ENCODE measurements around the gene NAT14. TPM values are rescaled to one million over a fixed set of nuclear protein-coding genes. Genes with fewer than 3 reads are reported as not detected.
"Not testable (repeated sequence)": the region's sequence is repeated elsewhere in the genome, so short reads cannot be mapped to it uniquely, and the experiment has no call there.

NAT14 gene
- total RNA-seq, 4 donors from 2014 or later = 0.40 to 2.5 (median 1.1) TPM

- no peak overlapping the region for H3K27ac ChIP-seq
- intact Hi-C loops (cut with DNase I; ENCODE audit: low total_unique reads) = no loop called here
- no peaks in the 10 kb centered on the region for H3K9me3 ChIP-seq
- no peaks in the 10 kb centered on the region for H3K27me3 ChIP-seq
- peaks cover 3 to 8% of the 10 kb centered on the region in 2 donors for H3K4me1 ChIP-seq
- ATAC-seq = no peak
- TF ChIP-seq POLR2A (IDR thresholded peaks at IDR 0.05) (no peak), CTCF (IDR thresholded peaks at IDR 0.05 in 4 of 5, conservative IDR thresholded peaks at IDR 0.05 in 1 of 5) (no peak)
- H3K4me3 ChIP-seq = no peak overlapping the region
- no peaks in the 10 kb centered on the region for H3K36me3 ChIP-seq
- no peak for DNase-seq
- in situ Hi-C loops (cut with MboI; ENCODE audit: low sequenced_read_pairs in 4 of 4) = no loop called here
These were observed 46.0 kb downstream of the NAT14 start for GRCh38 chr19:55530996-55531395.

GRCh38 chr19:55534280-55534679 is 49.3 kb downstream of the NAT14 start:
- H3K27ac ChIP-seq; intact Hi-C loops (cut with DNase I; ENCODE audit: low total_unique reads); in situ Hi-C loops (cut with MboI; ENCODE audit: low sequenced_read_pairs in 4 of 4); H3K4me1 ChIP-seq; ATAC-seq; DNase-seq; H3K36me3 ChIP-seq; H3K27me3 ChIP-seq; H3K9me3 ChIP-seq; H3K4me3 ChIP-seq: not testable (repeated sequence)

GRCh38 chr19:55535173-55535964 is 50.4 kb downstream of the NAT14 start:
- Histone ChIP-seq H3K4me1 (peaks cover 0 to 4% of the 10 kb centered on the region in 2 donors), H3K36me3 (no peaks in the 10 kb centered on the region), H3K27me3 (no peaks in the 10 kb centered on the region), H3K4me3 (no peak overlapping the region), H3K9me3 (no peaks in the 10 kb centered on the region), H3K27ac (no peak overlapping the region)
- in situ Hi-C loops (cut with MboI; ENCODE audit: low sequenced_read_pairs in 4 of 4) (no loop called here), intact Hi-C loops (cut with DNase I; ENCODE audit: low total_unique reads) (no loop called here)
- no peak for ATAC-seq
- DNase-seq = no peak
- TF ChIP-seq POLR2A (IDR thresholded peaks at IDR 0.05) = no peak
- no peak for TF ChIP-seq CTCF (IDR thresholded peaks at IDR 0.05 in 4 of 5, conservative IDR thresholded peaks at IDR 0.05 in 1 of 5)

GRCh38 chr19:55535965-55536350 is 51.0 kb downstream of the NAT14 start:
- TF ChIP-seq POLR2A (IDR thresholded peaks at IDR 0.05) (no peak), CTCF (IDR thresholded peaks at IDR 0.05 in 4 of 5, conservative IDR thresholded peaks at IDR 0.05 in 1 of 5) (no peak)
- intact Hi-C loops (cut with DNase I; ENCODE audit: low total_unique reads) (no loop called here), in situ Hi-C loops (cut with MboI; ENCODE audit: low sequenced_read_pairs in 4 of 4) (no loop called here)
- no peak for ATAC-seq
- DNase-seq = no peak
- Histone ChIP-seq H3K9me3 (no peaks in the 10 kb centered on the region), H3K27me3 (no peaks in the 10 kb centered on the region), H3K27ac (no peak overlapping the region), H3K4me1 (peaks cover 0 to 8% of the 10 kb centered on the region in 2 donors), H3K36me3 (no peaks in the 10 kb centered on the region), H3K4me3 (no peak overlapping the region)

GRCh38 chr19:55536366-55536765 is 51.4 kb downstream of the NAT14 start:
- no peak for TF ChIP-seq POLR2A (IDR thresholded peaks at IDR 0.05)
- TF ChIP-seq CTCF (IDR thresholded peaks at IDR 0.05 in 4 of 5, conservative IDR thresholded peaks at IDR 0.05 in 1 of 5) = no peak
- ATAC-seq = no peak
- Histone ChIP-seq H3K36me3 (no peaks in the 10 kb centered on the region), H3K4me3 (no peak overlapping the region), H3K27ac (no peak overlapping the region), H3K4me1 (peaks cover 0 to 9% of the 10 kb centered on the region in 2 donors), H3K9me3 (no peaks in the 10 kb centered on the region), H3K27me3 (no peaks in the 10 kb centered on the region)
- intact Hi-C loops (cut with DNase I; ENCODE audit: low total_unique reads) = no loop called here
- in situ Hi-C loops (cut with MboI; ENCODE audit: low sequenced_read_pairs in 4 of 4) = no loop called here
- DNase-seq = no peak

Other genes with a start within 250 kb of the NAT14 start
- gene PPP6R1, start 226.2 kb upstream of the NAT14 start, total RNA-seq = 10 to 100 TPM; 14.6 to 47.9 (median 39.6) TPM
- 10 to 100 TPM; 18.5 to 41.7 (median 36.7) TPM for gene HSPBP1, start 205.1 kb upstream of the NAT14 start, total RNA-seq
- not detected for gene BRSK1, start 201.2 kb upstream of the NAT14 start, total RNA-seq
- 1 to 10 TPM in 1 of 4 donors, under 1 TPM in 1, not detected in 2; 0.40 to 3.3 TPM for gene TMEM150B, start 159.8 kb upstream of the NAT14 start, total RNA-seq
- gene KMT5C, start 145.3 kb upstream of the NAT14 start, total RNA-seq = 1 to 10 TPM; 2.5 to 5.4 (median 4.5) TPM
- not detected for gene COX6B2, start 130.5 kb upstream of the NAT14 start, total RNA-seq
- gene GARIN5B, start 121.9 kb upstream of the NAT14 start, total RNA-seq = not detected
- under 1 TPM in 1 of 4 donors, not detected in 3; 0.66 TPM for gene IL11, start 114.7 kb upstream of the NAT14 start, total RNA-seq
- gene TMEM190, start 108.4 kb upstream of the NAT14 start, total RNA-seq = not detected
- 1 to 10 TPM; 1.3 to 4.7 (median 2.1) TPM for gene TMEM238, start 100.9 kb upstream of the NAT14 start, total RNA-seq
- 100 to 1,000 TPM; 123 to 278 (median 206) TPM for gene RPL28, start 99.3 kb upstream of the NAT14 start, total RNA-seq
- gene UBE2S, start 77.4 kb upstream of the NAT14 start, total RNA-seq = 10 to 100 TPM in 3 of 4 donors, 1 to 10 TPM in 1; 7.7 to 14.6 (median 13.4) TPM
- not detected for gene SHISA7, start 41.9 kb upstream of the NAT14 start, total RNA-seq
- 100 to 1,000 TPM in 1 of 4 donors, 10 to 100 TPM in 3; 59.7 to 101 (median 88.7) TPM for gene ISOC2, start 23.5 kb upstream of the NAT14 start, total RNA-seq
- gene C19orf85, start 20.4 kb upstream of the NAT14 start, total RNA-seq = not detected
- 10 to 100 TPM in 3 of 4 donors, 1 to 10 TPM in 1; 7.4 to 22.3 (median 14.1) TPM for gene ZNF628, start 8.6 kb upstream of the NAT14 start, total RNA-seq
- 1 to 10 TPM in 2 of 4 donors, under 1 TPM in 2; 0.53 to 2.2 (median 1.1) TPM for gene SSC5D, start 3.2 kb downstream of the NAT14 start, total RNA-seq
- gene SBK2, start 51.9 kb downstream of the NAT14 start, total RNA-seq = 1 to 10 TPM in 3 of 4 donors, not detected in 1; 1.5 to 3.0 (median 1.6) TPM
- gene SBK3, start 60.4 kb downstream of the NAT14 start, total RNA-seq = 10 to 100 TPM in 1 of 4 donors, 1 to 10 TPM in 3; 3.1 to 24.1 (median 6.8) TPM
- gene ZNF579, start 95.7 kb downstream of the NAT14 start, total RNA-seq = 10 to 100 TPM; 15.0 to 19.3 (median 16.8) TPM
- 10 to 100 TPM in 1 of 4 donors, 1 to 10 TPM in 3; 6.8 to 11.2 (median 7.4) TPM for gene FIZ1, start 114.3 kb downstream of the NAT14 start, total RNA-seq
- 10 to 100 TPM; 35.6 to 61.7 (median 47.0) TPM for gene ZNF524, start 115.1 kb downstream of the NAT14 start, total RNA-seq
- 10 to 100 TPM; 10.3 to 23.4 (median 15.2) TPM for gene ZNF865, start 120.5 kb downstream of the NAT14 start, total RNA-seq
- gene ZNF784, start 139.4 kb downstream of the NAT14 start, total RNA-seq = 1 to 10 TPM; 6.0 to 10.0 (median 8.2) TPM
- 10 to 100 TPM in 1 of 4 donors, 1 to 10 TPM in 3; 1.5 to 12.3 (median 7.2) TPM for gene ZNF580, start 155.8 kb downstream of the NAT14 start, total RNA-seq
- gene ZNF581, start 158.5 kb downstream of the NAT14 start, total RNA-seq = 10 to 100 TPM in 3 of 4 donors, 1 to 10 TPM in 1; 9.9 to 17.3 (median 13.7) TPM
- gene CCDC106, start 163.0 kb downstream of the NAT14 start, total RNA-seq = 10 to 100 TPM in 2 of 4 donors, 1 to 10 TPM in 2; 6.3 to 21.2 (median 12.6) TPM
- 10 to 100 TPM; 38.1 to 60.2 (median 50.1) TPM for gene U2AF2, start 169.8 kb downstream of the NAT14 start, total RNA-seq
- 100 to 1,000 TPM in 3 of 4 donors, 10 to 100 TPM in 1; 58.7 to 214 (median 190) TPM for gene EPN1, start 190.0 kb downstream of the NAT14 start, total RNA-seq